Measurements from ENCODE around the gene NDUFS8.

The NDUFS8 gene

GRCh38 chr11:68015467-68015866 is 15.0 kb upstream of the NDUFS8 start:
- no peak for DNase-seq (ENCODE audit: low read depth in 2 of 2)

GRCh38 chr11:68016161-68016903 is 14.1 kb upstream of the NDUFS8 start:
- no peak for DNase-seq (ENCODE audit: low read depth in 2 of 2)

GRCh38 chr11:68016904-68017817 is 13.3 kb upstream of the NDUFS8 start:
- DNase-seq (ENCODE audit: low read depth in 2 of 2) = no peak

- no peak for DNase-seq (ENCODE audit: low read depth in 2 of 2)
Measured at GRCh38 chr11:68017980-68018729, 12.3 kb upstream of the NDUFS8 start.

GRCh38 chr11:68018730-68019190 is 11.7 kb upstream of the NDUFS8 start:
- no peak for DNase-seq (ENCODE audit: low read depth in 2 of 2)

GRCh38 chr11:68019486-68019885 is 11.0 kb upstream of the NDUFS8 start:
- DNase-seq (ENCODE audit: low read depth in 2 of 2) = no peak

- DNase-seq (ENCODE audit: low read depth in 2 of 2) = no peak
Measured at GRCh38 chr11:68020575-68020974, 9.9 kb upstream of the NDUFS8 start.

GRCh38 chr11:68021167-68021787 is 9.2 kb upstream of the NDUFS8 start:
- no peak for DNase-seq (ENCODE audit: low read depth in 2 of 2)

GRCh38 chr11:68022531-68022930 is 8.0 kb upstream of the NDUFS8 start:
- DNase-seq (ENCODE audit: low read depth in 2 of 2) = no peak

GRCh38 chr11:68024508-68024907 is 6.0 kb upstream of the NDUFS8 start:
- no peak for DNase-seq (ENCODE audit: low read depth in 2 of 2)

- no peak for DNase-seq (ENCODE audit: low read depth in 2 of 2)
Measured at GRCh38 chr11:68025047-68025446, 5.4 kb upstream of the NDUFS8 start.

GRCh38 chr11:68026391-68027105 is 3.9 kb upstream of the NDUFS8 start:
- DNase-seq (ENCODE audit: low read depth in 2 of 2) = no peak

GRCh38 chr11:68027667-68028066 is 2.8 kb upstream of the NDUFS8 start:
- DNase-seq (ENCODE audit: low read depth in 2 of 2) = no peak

GRCh38 chr11:68028802-68029545 is 1.5 kb upstream of the NDUFS8 start:
- DNase-seq (ENCODE audit: low read depth in 2 of 2) = no peak

GRCh38 chr11:68031144-68031464 is 623 bp downstream of the NDUFS8 start:
- no peak for DNase-seq (ENCODE audit: low read depth in 2 of 2)

GRCh38 chr11:68032003-68032402 is 1.5 kb downstream of the NDUFS8 start:
- no peak for DNase-seq (ENCODE audit: low read depth in 2 of 2)

GRCh38 chr11:68032997-68033707 is 2.7 kb downstream of the NDUFS8 start:
- DNase-seq (ENCODE audit: low read depth in 2 of 2) = no peak

- no peak for DNase-seq (ENCODE audit: low read depth in 2 of 2)
Measured at GRCh38 chr11:68033708-68034045, 3.2 kb downstream of the NDUFS8 start.

- DNase-seq (ENCODE audit: low read depth in 2 of 2) = no peak
Measured at GRCh38 chr11:68035266-68035876, 4.9 kb downstream of the NDUFS8 start.
